GM18868 (cell line): ENCODE measurements around the gene GALNT18.

ENCODE experiments used
- ATAC-seq: cut with Tn5 transposase; IDR thresholded peaks from one replicate; pipeline ENCODE4 v1.9.1; 2021; ENCODE audit warnings: mild to moderate bottlenecking, moderate library complexity; ENCODE audit not compliant: unreplicated experiment

The GALNT18 gene

DNA sequence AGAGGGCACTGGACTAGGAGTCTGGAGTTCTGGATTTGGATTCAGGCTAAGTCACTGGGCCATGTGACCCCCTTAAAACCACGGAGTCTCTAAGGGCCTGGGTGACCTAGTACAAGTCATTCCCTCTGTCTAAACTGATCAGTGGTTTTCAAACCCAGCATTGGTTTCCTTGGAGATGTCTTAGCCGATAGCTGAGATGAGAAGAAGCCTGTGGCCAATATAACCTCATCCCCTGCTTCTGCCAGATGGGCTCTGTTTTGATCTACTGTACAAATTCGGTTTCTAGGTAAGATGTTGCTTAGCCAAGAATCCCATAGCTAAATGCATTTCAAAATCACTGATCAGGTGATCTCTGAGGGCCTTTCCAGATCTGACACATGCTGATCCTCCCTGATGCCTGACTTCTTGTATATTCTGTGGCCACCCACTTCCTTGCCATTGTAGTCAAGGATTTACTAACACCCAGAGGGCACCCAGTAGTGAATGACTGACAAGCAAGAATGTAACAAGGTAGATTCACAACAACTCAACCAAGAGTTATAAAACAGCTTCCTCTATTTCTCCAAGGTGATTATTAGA lies 53.1 kb downstream of the GALNT18 start:
- no peak for ATAC-seq

GRCh38 chr11:11567936-11568650 lies 53.7 kb downstream of the GALNT18 start:
- no peak for ATAC-seq

DNA sequence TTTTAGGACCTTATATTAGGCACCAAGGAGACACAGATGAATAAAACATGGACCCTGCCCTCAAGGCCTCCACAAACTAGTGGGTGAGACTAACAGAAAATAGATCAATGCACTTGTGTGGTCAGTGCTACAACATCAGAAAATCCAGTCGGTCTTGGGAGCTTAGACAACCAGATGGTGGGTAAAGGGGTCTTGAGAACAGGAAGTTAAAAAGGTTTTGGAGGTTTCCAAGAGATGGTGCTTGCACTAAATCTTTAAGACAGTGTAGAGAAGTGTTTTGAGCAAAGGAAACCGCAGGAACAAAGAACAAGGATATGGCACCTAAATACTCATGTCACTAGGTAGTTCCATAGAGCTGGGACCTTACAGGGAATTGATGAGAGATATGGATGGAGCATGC lies 56.2 kb downstream of the GALNT18 start:
- ATAC-seq, result no peak

GRCh38 chr11:11563200-11563975 lies 58.4 kb downstream of the GALNT18 start:
- no peak for ATAC-seq

DNA sequence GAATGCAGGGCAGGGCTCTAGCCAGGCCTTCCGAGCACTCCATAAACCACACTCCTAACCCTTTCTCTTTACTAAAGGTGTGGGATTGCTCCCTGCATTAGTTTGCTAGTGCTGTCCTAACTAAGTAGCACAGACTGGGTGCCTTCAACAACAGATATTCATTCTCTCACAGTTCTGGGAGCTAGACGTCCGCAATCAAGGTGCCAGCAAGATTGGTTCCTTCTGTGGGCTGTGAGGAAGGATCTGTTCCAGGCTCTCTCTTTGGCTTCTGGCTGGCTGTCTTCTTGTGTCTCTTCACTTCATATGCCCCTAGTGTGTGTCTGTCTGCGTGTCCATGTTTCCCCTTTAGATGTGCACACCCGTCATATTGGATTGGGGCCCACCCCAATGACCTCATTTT lies 59.8 kb downstream of the GALNT18 start:
- no peak for ATAC-seq

GRCh38 chr11:11558826-11559225 lies 63.0 kb downstream of the GALNT18 start:
- no peak for ATAC-seq

GRCh38 chr11:11558396-11558795 lies 63.4 kb downstream of the GALNT18 start:
- no peak for ATAC-seq

DNA sequence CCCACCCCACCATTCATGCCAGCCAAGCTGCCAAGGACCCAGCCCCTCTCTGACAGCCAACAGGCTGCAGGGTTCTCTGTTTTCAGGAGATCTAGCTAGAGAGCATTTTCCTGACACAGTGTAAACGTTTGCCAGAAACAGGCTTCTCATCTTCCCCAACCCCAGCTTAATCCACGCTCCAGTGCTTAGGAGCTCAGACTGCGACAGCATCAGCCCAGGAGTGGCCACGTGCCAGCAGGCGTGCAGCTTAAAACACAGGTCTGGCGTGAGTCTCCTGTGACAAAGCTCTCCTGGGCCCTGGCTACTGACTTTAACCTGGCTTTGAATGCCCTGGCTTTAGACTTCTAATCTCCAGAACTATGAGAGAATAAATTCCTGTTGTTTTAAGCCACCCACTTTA lies 66.6 kb downstream of the GALNT18 start:
- no peak for ATAC-seq

- no peak for ATAC-seq
These were observed 68.2 kb downstream of the GALNT18 start for GRCh38 chr11:11553573-11553972.

DNA sequence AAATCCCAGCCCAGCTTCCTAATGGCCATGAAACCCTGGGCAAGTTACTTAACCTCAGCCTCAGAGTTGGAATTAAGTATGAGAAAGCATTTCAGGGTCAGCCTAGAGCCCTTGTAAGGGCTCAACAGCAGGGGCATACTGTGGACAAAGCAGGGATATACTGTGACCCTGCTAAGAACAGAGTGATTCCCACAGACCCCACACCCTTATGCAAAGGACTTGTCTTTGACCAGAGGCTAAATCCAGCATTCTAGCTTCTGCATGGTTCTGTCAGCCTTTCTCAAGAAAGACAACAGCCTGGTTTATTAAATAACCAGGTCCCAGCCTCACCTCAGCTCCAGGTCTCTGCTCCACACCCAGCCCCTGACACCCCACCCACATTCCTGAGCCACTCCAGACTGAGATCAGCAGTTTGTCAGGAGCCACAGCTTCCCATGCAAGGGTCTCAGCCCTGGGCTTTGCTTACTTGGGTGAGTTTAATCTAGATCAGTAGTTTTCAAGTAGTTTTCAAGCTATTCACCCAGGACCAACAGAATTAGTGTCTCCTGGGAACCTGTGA lies 69.2 kb downstream of the GALNT18 start:
- ATAC-seq, result no peak

GRCh38 chr11:11550534-11550933 lies 71.3 kb downstream of the GALNT18 start:
- no peak for ATAC-seq

DNA sequence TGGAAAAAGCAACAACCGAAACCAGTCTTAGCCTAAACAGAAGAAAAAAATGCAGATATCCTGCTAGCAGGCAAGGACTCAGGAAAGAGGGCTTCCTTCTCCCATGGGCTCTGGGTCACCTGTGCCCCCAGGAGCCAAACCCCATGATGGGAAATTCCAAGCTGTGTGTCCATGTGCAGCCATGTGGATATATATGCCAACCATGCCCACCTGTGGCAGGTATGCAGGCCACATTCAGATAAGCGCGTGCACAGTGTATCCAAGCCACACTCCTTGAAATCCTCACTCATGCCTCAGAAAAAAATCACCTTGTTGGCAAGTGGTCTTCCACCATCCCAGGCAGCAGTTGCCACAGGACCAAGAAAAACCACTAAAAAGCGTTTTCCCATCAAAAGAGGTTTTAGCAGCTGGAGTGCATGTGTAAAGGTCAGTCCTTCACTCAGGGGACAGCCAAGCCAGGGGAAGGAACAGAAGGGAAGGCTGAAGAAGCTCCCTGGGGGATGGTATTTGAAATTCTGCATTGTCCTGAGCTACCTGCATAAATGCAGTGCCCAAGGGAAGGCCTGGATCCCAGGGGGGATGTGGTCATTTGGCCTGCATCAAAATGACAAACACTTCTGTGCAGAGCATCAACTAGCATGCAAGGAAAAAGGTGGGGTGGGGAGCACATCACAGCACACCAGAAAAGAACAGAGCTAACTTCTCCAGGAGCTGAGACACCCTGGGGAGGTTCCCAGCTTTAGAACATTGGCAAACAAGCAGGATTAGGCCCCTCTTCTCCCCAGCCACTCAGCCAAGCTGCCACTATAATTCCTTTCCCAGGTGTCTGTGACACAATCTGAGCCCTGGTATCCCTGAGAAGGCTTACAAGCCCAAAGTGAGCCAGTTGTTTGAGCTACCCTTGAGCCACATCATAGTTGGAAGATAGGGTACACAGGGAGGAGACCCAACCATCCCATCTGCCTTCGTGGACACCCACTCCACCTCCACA lies 76.2 kb downstream of the GALNT18 start:
- no peak for ATAC-seq

DNA sequence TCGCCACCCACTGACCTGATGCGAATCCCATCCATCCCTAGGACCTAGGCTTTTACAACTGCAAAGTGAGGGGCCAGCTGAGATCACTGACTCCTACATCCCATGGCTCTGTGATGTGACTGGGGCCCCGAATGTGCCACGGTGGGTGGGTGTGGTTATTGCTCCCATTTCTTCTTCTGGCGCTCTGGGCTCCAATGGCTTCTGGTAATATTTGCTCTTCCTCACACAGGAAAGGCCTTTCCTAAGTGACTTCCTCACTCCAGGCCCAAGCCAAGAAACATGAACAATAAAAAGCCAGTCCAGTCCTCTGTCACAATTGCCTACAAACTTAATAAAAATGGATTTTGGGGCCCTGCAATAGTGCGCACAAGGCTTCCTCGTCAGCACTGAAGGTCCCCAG lies 78.1 kb downstream of the GALNT18 start:
- ATAC-seq, result no peak

GRCh38 chr11:11540157-11540556 lies 81.6 kb downstream of the GALNT18 start:
- no peak for ATAC-seq

- ATAC-seq, result no peak
These were observed 83.4 kb downstream of the GALNT18 start for GRCh38 chr11:11538277-11538960.

- ATAC-seq, result no peak
These were observed 83.9 kb downstream of the GALNT18 start for GRCh38 chr11:11537871-11538270.

DNA sequence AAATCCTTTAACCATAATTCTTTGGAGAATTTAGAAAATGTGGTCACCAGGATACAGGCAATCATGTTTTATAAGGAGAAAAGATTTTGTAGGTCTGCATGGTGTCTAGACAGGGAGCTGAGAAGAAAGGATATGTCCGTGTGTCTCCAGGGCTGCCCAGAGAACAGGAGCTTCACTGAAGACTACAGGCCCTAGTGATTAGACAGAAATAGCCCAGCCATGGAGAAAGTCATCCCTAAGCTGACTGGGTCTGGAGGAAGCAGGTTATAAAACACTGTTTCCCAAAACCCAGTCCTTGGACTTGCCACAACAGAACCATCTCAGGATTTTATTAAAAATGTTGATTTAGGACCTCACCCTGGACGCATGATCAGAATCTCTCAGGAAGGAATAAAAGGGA lies 84.4 kb downstream of the GALNT18 start:
- ATAC-seq, result no peak

GRCh38 chr11:11536650-11537049 lies 85.2 kb downstream of the GALNT18 start:
- no peak for ATAC-seq

DNA sequence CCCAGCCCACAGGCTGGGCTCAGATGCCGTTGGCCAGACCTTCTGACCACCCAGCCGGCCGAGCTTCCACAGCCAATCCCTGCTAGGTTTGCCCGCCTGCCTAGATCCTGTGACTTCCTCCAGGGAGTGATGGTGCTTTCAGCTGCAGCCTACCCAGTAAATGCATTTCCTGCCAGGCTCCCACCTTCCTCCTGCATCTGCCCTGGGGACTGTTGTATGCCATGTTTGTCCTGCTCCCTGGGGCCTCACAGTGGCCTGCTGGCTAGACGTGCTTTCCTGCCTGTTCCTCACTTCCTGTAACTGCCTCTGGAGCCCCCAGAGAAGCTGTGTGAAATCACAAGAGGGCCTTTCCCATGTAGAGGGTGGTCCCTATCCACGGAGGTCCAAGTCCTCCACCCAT lies 86.2 kb downstream of the GALNT18 start:
- ATAC-seq, result no peak

DNA sequence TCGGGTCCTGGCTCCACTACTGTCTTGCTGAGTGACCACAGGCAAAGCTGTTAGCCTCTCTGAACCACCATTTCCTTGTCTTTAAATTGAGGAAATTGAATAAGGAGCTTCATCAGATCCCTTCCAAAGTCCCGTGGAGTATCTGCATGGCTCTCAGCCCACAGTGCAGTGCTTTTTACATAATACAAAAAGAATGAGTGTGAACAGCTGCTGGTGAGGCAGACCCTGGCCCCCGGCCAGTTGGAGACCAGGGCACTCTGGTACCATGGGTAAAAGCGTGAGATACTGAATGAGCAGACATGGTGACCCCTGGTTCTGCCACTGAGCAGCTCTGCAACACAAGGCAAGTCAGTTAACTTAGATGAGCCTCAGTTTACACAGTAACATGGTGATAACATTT lies 86.8 kb downstream of the GALNT18 start:
- no peak for ATAC-seq
